ENCODE results near the gene ARID3B. TPM values are rescaled to one million over a fixed set of nuclear protein-coding genes. Genes with fewer than 3 reads are reported as not detected.

Gene ARID3B
- total and polyA plus RNA-seq, 3 donors from 2014 or later, result 50.3 to 58.1 (median 53.7) TPM

GRCh38 chr15:74540161-74540760 is 759 bp upstream of the ARID3B start:
- no peaks in the 10 kb centered on the region for H3K36me3 ChIP-seq (ENCODE audit: low read depth, missing control alignments)
- TF ChIP-seq CTCF (IDR thresholded peaks at IDR 0.05) (no peak), POLR2A (IDR thresholded peaks at IDR 0.05) (no peak)
- peak overlapping the region in 1 of 2 donors; percentile 36 for H3K27ac ChIP-seq
- 2 to 4% methylated on average over 17 of the region's 17 CpGs for WGBS, 2 donors
- intact Hi-C loops (cut with DNase I; ENCODE audit: low total_unique reads), result loop anchor here (5.0 kb wide), 1 partner anchor 72 kb away; no protein-coding TSS in a partner anchor
- no peaks in the 10 kb centered on the region for H3K27me3 ChIP-seq
- H3K4me3 ChIP-seq, result peak overlapping the region; percentile 83 to 93
- DNase-seq, result no peak
- H3K4me1 ChIP-seq, result peaks cover 18% of the 10 kb centered on the region
- no peaks in the 10 kb centered on the region for H3K9me3 ChIP-seq

GRCh38 chr15:74541494-74542165 is 610 bp downstream of the ARID3B start:
- peak overlapping the region; percentile 26 to 80 for H3K27ac ChIP-seq
- TF ChIP-seq CTCF (IDR thresholded peaks at IDR 0.05) (no peak), POLR2A (IDR thresholded peaks at IDR 0.05) (no peak)

GRCh38 chr15:74542166-74543042 is 1.4 kb downstream of the ARID3B start:
- Histone ChIP-seq H3K27me3 (no peaks in the 10 kb centered on the region), H3K27ac (peak overlapping the region in 1 of 2 donors; percentile 80), H3K36me3 (ENCODE audit: low read depth, missing control alignments) (no peaks in the 10 kb centered on the region), H3K9me3 (no peaks in the 10 kb centered on the region), H3K4me3 (peak overlapping the region in 1 of 2 donors; percentile 83), H3K4me1 (peaks cover 30% of the 10 kb centered on the region)
- intact Hi-C loops (cut with DNase I; ENCODE audit: low total_unique reads), result loop anchor here (5.0 kb wide), 1 partner anchor 70 kb away; no protein-coding TSS in a partner anchor
- TF ChIP-seq POLR2A (IDR thresholded peaks at IDR 0.05) (no peak), CTCF (IDR thresholded peaks at IDR 0.05) (no peak)
- no peak for DNase-seq
- WGBS, 2 donors, result 52 to 60% methylated on average over 8 of the region's 8 CpGs

More at GRCh38 chr15:74541494-74542165, 610 bp downstream of the ARID3B start:
- DNase-seq, result peak; percentile 32
- intact Hi-C loops (cut with DNase I; ENCODE audit: low total_unique reads), result loop anchor here (5.0 kb wide), 1 partner anchor 71 kb away; no protein-coding TSS in a partner anchor
- H3K36me3 ChIP-seq (ENCODE audit: low read depth, missing control alignments), result no peaks in the 10 kb centered on the region
- H3K4me3 ChIP-seq, result peak overlapping the region; percentile 83 to 93
- H3K4me1 ChIP-seq, result peaks cover 29% of the 10 kb centered on the region
- no peaks in the 10 kb centered on the region for H3K27me3 ChIP-seq
- no peaks in the 10 kb centered on the region for H3K9me3 ChIP-seq
- WGBS, 2 donors, result 5% methylated on average over 20 to 21 of the region's 21 CpGs

GRCh38 chr15:74543043-74543422 is 2.0 kb downstream of the ARID3B start:
- H3K36me3 ChIP-seq (ENCODE audit: low read depth, missing control alignments), result no peaks in the 10 kb centered on the region
- intact Hi-C loops (cut with DNase I; ENCODE audit: low total_unique reads), result loop anchor here (5.0 kb wide), 1 partner anchor 69 kb away; no protein-coding TSS in a partner anchor
- no peak for TF ChIP-seq CTCF (IDR thresholded peaks at IDR 0.05)
- no peak for TF ChIP-seq POLR2A (IDR thresholded peaks at IDR 0.05)
- H3K27me3 ChIP-seq, result no peaks in the 10 kb centered on the region
- H3K9me3 ChIP-seq, result no peaks in the 10 kb centered on the region
- peaks cover 30% of the 10 kb centered on the region for H3K4me1 ChIP-seq
- no peak overlapping the region for H3K4me3 ChIP-seq
- DNase-seq, result no peak
- WGBS, 2 donors, result 48 to 58% methylated on average over 3 of the region's 3 CpGs
- H3K27ac ChIP-seq, result no peak overlapping the region

Measured in testis (tissue), 3 donors.